Hepatocyte (in vitro differentiated cells): ENCODE measurements around the gene NUFIP1. TPM values are rescaled to one million over a fixed set of nuclear protein-coding genes. Genes with fewer than 3 reads are reported as not detected.

Experiments used
- DNase-seq: peaks from one replicate; pipeline ENCODE4 v3.0.0-alpha.2; 2016; ENCODE audit warnings: low spot score
- H2AFZ ChIP-seq: fragments of 200-600 bp; sonication (generic); 2 replicates; pipeline ENCODE4 v1.6.0; 2016; ENCODE audit warnings: antibody characterized with exemption, mild to moderate bottlenecking
- H3K27ac ChIP-seq: fragments of 200-600 bp; sonication (generic); 2 replicates; pipeline ENCODE4 v1.5.1; 2016; ENCODE audit warnings: mild to moderate bottlenecking
- H3K27me3 ChIP-seq: fragments of 200-600 bp; sonication (generic); 2 replicates; pipeline ENCODE4 v1.6.1; 2016
- H3K36me3 ChIP-seq: fragments of 200-600 bp; sonication (generic); replicated peaks from 2 replicates; pipeline ENCODE4 v1.5.1; 2016; ENCODE audit warnings: low read depth; ENCODE audit not compliant: insufficient read depth
- H3K4me1 ChIP-seq: fragments of 200-600 bp; sonication (generic); 2 replicates; pipeline ENCODE4 v1.5.1; 2016; ENCODE audit warnings: mild to moderate bottlenecking, moderate library complexity; ENCODE audit not compliant: insufficient read depth
- H3K4me2 ChIP-seq: fragments of 200-600 bp; sonication (generic); 2 replicates; pipeline ENCODE4 v1.6.0; 2016
- H3K4me3 ChIP-seq: fragments of 200-600 bp; sonication (generic); 2 replicates; pipeline ENCODE4 v1.5.1; 2016; ENCODE audit warnings: mild to moderate bottlenecking
- H3K79me2 ChIP-seq: fragments of 200-600 bp; sonication (generic); 2 replicates; pipeline ENCODE4 v1.6.0; 2017; ENCODE audit warnings: mild to moderate bottlenecking
- H3K9me2 ChIP-seq: fragments of 200-600 bp; sonication (generic); replicated peaks from 2 replicates; pipeline ENCODE4 v1.6.0; 2017; ENCODE audit warnings: mild to moderate bottlenecking; ENCODE audit not compliant: insufficient read depth
- H3K9me3 ChIP-seq: fragments of 200-600 bp; sonication (generic); 2 replicates; pipeline ENCODE4 v1.5.1; 2016; ENCODE audit warnings: low read depth, mild to moderate bottlenecking
- H4K20me1 ChIP-seq: fragments of 200-600 bp; sonication (generic); 2 replicates; pipeline ENCODE4 v1.6.0; 2016; ENCODE audit warnings: mild to moderate bottlenecking; ENCODE audit not compliant: insufficient read depth, poor library complexity, severe bottlenecking
- CTCF ChIP-seq: fragments of 200-600 bp; sonication (generic); IDR thresholded peaks from 2 replicates; pipeline ENCODE4 v1.5.1; 2016; ENCODE audit warnings: antibody characterized with exemption, mild to moderate bottlenecking; ENCODE audit not compliant: poor library complexity
- EZH2 ChIP-seq: fragments of 200-600 bp; sonication (generic); IDR thresholded peaks from 2 replicates; pipeline ENCODE4 v1.6.1; 2016; ENCODE audit warnings: antibody characterized with exemption, mild to moderate bottlenecking, borderline replicate concordance
- EZH2phosphoT487 ChIP-seq: fragments of 200-600 bp; sonication (generic); IDR thresholded peaks from one replicate; pipeline ENCODE4 v1.6.1; 2018; ENCODE audit warnings: antibody characterized with exemption, mild to moderate bottlenecking, low read depth, moderate library complexity; ENCODE audit not compliant: unreplicated experiment, severe bottlenecking
- WGBS: methylation state at CpG from one replicate; pipeline ENCODE4 v1.1.6; 2016; ENCODE audit warnings: low lambda C conversion rate; ENCODE audit errors: missing lambda C conversion rate; 5-methylcytosine and 5-hydroxymethylcytosine counted together
- polyA plus RNA-seq: library from polyadenylated mRNA; unstranded; fragments of >200 nt; fragmentation: Nextera tagmentation; extraction: Ambion mirVana; gene quantifications from 2 replicates; pipeline ENCODE4 v1.2.1, GENCODE V29; 2016
- total RNA-seq: library from RNA; depleted of rRNA; stranded (reverse); fragments of >200 nt; gene quantifications from 2 replicates; pipeline ENCODE4 v1.2.3, GENCODE V29; 2014

The NUFIP1 gene
- total and polyA plus RNA-seq, 2 experiments from 2014 or later = 3.3 to 6.2 TPM

- H3K27me3 ChIP-seq = no peaks in the 10 kb centered on the region
- no peak for DNase-seq
- no peaks in the 10 kb centered on the region for H3K4me1 ChIP-seq
- H3K9me2 ChIP-seq = no peaks in the 10 kb centered on the region
- H3K9me3 ChIP-seq = no peaks in the 10 kb centered on the region
- H3K79me2 ChIP-seq = no peaks in the 10 kb centered on the region
- no peak overlapping the region for H3K4me3 ChIP-seq
- H3K36me3 ChIP-seq = no peaks in the 10 kb centered on the region
- 96% methylated on average over 2 of the region's 2 CpGs for WGBS
- H2AFZ ChIP-seq = no peak overlapping the region
- TF ChIP-seq EZH2 (no peak), EZH2phosphoT487 (no peak), CTCF (no peak)
- H4K20me1 ChIP-seq = no peaks in the 10 kb centered on the region
- no peak overlapping the region for H3K27ac ChIP-seq
- no peak overlapping the region for H3K4me2 ChIP-seq
Observed at GRCh38 chr13:45015300-45015699, 26.0 kb upstream of the NUFIP1 start.

- DNase-seq = no peak
- no peak overlapping the region for H3K4me3 ChIP-seq
- H3K4me1 ChIP-seq = no peaks in the 10 kb centered on the region
- TF ChIP-seq CTCF (no peak), EZH2phosphoT487 (no peak), EZH2 (no peak)
- no peaks in the 10 kb centered on the region for H3K36me3 ChIP-seq
- no peak overlapping the region for H2AFZ ChIP-seq
- H3K9me2 ChIP-seq = no peaks in the 10 kb centered on the region
- no peaks in the 10 kb centered on the region for H3K79me2 ChIP-seq
- no peak overlapping the region for H3K4me2 ChIP-seq
- 98% methylated on average over 6 of the region's 6 CpGs for WGBS
- no peaks in the 10 kb centered on the region for H4K20me1 ChIP-seq
- no peaks in the 10 kb centered on the region for H3K27me3 ChIP-seq
- H3K27ac ChIP-seq = no peak overlapping the region
- H3K9me3 ChIP-seq = no peaks in the 10 kb centered on the region
Observed at GRCh38 chr13:45011198-45011597, 21.9 kb upstream of the NUFIP1 start.

- Histone ChIP-seq H3K4me3 (no peak overlapping the region), H3K9me3 (no peaks in the 10 kb centered on the region), H3K79me2 (no peaks in the 10 kb centered on the region), H3K4me2 (no peak overlapping the region), H4K20me1 (no peaks in the 10 kb centered on the region), H2AFZ (no peak overlapping the region), H3K9me2 (no peaks in the 10 kb centered on the region), H3K4me1 (no peaks in the 10 kb centered on the region), H3K27ac (no peak overlapping the region), H3K27me3 (no peaks in the 10 kb centered on the region), H3K36me3 (no peaks in the 10 kb centered on the region)
- no peak for DNase-seq
- WGBS = 96% methylated on average over 1 of the region's 1 CpG
- no peak for TF ChIP-seq EZH2phosphoT487
- no peak for TF ChIP-seq CTCF
- TF ChIP-seq EZH2 = no peak
Observed at GRCh38 chr13:45007823-45008222, 18.6 kb upstream of the NUFIP1 start.

- Histone ChIP-seq H3K27me3 (no peaks in the 10 kb centered on the region), H3K36me3 (no peaks in the 10 kb centered on the region), H3K9me2 (no peaks in the 10 kb centered on the region), H3K79me2 (no peaks in the 10 kb centered on the region), H4K20me1 (no peaks in the 10 kb centered on the region), H3K9me3 (no peaks in the 10 kb centered on the region), H3K4me3 (no peak overlapping the region), H3K4me2 (no peak overlapping the region), H2AFZ (no peak overlapping the region), H3K4me1 (no peaks in the 10 kb centered on the region), H3K27ac (no peak overlapping the region)
- TF ChIP-seq CTCF (no peak), EZH2 (no peak), EZH2phosphoT487 (no peak)
- DNase-seq = no peak
Observed at GRCh38 chr13:45007225-45007624, 18.0 kb upstream of the NUFIP1 start.
